ENCODE measurements around the gene UQCC2. TPM values are rescaled to one million over a fixed set of nuclear protein-coding genes. Genes with fewer than 3 reads are reported as not detected.

UQCC2 gene
- total and polyA plus RNA-seq, 4 donors = 7.8 to 141 (median 48.1) TPM

DNA sequence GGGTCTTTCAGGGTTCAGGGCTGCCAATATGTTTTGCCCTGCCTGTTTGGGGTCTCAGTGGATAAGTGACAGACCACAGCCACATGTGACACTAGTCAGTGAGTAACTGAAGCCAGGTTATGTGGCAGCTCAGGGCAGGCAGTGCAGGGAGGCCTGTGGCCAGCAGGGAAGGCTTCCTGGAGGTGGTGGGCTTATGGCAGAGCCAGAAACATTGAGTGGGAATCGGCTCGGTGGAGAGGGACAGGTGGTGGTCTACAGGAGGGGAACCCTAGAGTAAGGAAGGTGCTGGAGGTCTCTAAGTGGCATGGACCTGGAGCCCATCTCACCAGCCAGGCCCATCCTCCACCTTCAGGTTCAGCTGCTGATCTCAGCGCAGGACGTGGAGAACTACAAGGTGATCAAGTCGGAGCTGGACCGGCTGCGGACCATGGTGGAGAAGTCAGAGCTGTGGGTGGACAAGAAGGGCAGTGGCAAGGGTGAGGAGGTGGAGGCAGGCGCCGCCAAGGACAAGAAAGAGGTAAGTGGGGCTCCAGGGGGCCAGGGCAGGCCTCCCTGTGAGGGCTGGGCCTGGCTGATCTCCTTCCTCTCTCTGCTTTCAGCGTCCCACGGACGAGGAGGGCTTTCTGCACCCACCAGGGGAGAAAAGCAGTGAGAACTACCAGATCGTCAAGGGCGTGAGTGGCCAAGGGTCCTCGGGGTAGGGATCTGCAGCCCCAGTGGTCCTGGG, 34.9 kb downstream of the UQCC2 start:
- peaks cover 0 to 77% (median 14%) of the 10 kb centered on the region in 4 donors for H3K36me3 ChIP-seq (ENCODE audit: control insufficient read depth in 4 of 4, insufficient read depth in 4 of 4, low read length in 4 of 4)
- ATAC-seq (ENCODE audit: insufficient read depth, low FRiP score) = no peak
- H3K9me3 ChIP-seq (ENCODE audit: control insufficient read depth in 4 of 4, insufficient read depth in 3 of 4, low read length in 3 of 4) = no peaks in the 10 kb centered on the region
- H3K27ac ChIP-seq (ENCODE audit: low read depth in 1 of 2, low read length in 1 of 2) = no peak overlapping the region
- no peak overlapping the region for H3K4me3 ChIP-seq
- 92 to 94% methylated on average over 15 of the region's 15 CpGs for WGBS, 2 donors
- no peak overlapping the region for H3K9ac ChIP-seq (ENCODE audit: insufficient read depth in 1 of 2, low read length in 2 of 2)
- H3K4me1 ChIP-seq (ENCODE audit: control insufficient read depth in 5 of 5, insufficient read depth in 5 of 5, low read length in 5 of 5) = no peaks in the 10 kb centered on the region
- H3K27me3 ChIP-seq (ENCODE audit: control insufficient read depth in 3 of 3, insufficient read depth in 3 of 3, low read length in 2 of 3) = no peaks in the 10 kb centered on the region
- TF ChIP-seq, protein P1, sequence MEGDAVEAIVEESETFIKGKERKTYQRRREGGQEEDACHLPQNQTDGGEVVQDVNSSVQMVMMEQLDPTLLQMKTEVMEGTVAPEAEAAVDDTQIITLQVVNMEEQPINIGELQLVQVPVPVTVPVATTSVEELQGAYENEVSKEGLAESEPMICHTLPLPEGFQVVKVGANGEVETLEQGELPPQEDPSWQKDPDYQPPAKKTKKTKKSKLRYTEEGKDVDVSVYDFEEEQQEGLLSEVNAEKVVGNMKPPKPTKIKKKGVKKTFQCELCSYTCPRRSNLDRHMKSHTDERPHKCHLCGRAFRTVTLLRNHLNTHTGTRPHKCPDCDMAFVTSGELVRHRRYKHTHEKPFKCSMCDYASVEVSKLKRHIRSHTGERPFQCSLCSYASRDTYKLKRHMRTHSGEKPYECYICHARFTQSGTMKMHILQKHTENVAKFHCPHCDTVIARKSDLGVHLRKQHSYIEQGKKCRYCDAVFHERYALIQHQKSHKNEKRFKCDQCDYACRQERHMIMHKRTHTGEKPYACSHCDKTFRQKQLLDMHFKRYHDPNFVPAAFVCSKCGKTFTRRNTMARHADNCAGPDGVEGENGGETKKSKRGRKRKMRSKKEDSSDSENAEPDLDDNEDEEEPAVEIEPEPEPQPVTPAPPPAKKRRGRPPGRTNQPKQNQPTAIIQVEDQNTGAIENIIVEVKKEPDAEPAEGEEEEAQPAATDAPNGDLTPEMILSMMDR (IDR thresholded peaks at IDR 0.05; ENCODE audit: control extremely low read depth, extremely low read depth) = no peak
- no peak for DNase-seq

DNA sequence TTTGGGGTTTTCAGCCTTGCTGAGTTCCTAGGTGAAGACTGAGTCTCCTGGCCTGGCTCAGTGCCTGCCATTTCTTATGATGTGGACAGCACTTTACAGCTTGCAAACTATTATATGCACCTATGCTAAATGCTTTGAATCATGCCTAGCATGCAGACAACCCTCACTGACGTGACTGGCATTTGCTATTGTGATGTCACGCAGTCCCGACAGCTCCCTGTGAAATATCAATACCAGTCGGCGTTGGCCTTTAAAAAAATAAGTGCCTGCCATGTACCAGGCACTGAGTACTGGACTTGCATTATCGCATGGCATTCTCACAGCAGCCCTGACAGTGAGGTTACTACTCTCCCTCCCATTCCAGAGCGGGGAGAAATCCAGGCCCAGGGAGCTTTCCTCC, 35.5 kb downstream of the UQCC2 start:
- ATAC-seq (ENCODE audit: insufficient read depth, low FRiP score) = no peak
- 96 to 97% methylated on average over 7 of the region's 7 CpGs for WGBS, 2 donors

DNA sequence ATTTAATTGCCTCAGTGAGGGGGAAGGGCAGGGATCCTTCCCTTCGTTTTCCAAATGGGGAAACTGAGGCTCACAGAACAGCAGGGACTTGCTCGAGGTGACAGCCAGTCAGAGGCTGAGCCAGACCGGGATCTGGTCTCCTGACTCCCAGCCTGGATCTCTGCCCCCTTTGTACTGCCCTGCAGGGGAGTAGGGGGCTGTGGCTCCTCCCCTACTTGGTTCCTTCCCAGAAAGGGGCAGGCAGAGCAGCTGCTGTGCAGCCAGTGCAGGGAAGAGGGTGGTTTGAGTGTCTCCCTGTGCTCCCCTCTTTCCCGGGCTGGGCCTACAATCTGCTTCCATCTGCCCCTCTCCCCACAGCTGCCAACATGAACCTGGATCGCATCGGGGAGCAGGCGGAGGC, 37.6 kb downstream of the UQCC2 start:
- Histone ChIP-seq H3K27ac (ENCODE audit: low read depth in 1 of 2, low read length in 1 of 2) (no peak overlapping the region), H3K4me1 (ENCODE audit: control insufficient read depth in 5 of 5, insufficient read depth in 5 of 5, low read length in 5 of 5) (no peaks in the 10 kb centered on the region), H3K9ac (ENCODE audit: insufficient read depth in 1 of 2, low read length in 2 of 2) (no peak overlapping the region), H3K4me3 (no peak overlapping the region), H3K9me3 (ENCODE audit: control insufficient read depth in 4 of 4, insufficient read depth in 3 of 4, low read length in 3 of 4) (no peaks in the 10 kb centered on the region), H3K27me3 (ENCODE audit: control insufficient read depth in 3 of 3, insufficient read depth in 3 of 3, low read length in 2 of 3) (no peaks in the 10 kb centered on the region), H3K36me3 (ENCODE audit: control insufficient read depth in 4 of 4, insufficient read depth in 4 of 4, low read length in 4 of 4) (peaks cover 0 to 78% (median 17%) of the 10 kb centered on the region in 4 donors)
- DNase-seq (no peak), ATAC-seq (ENCODE audit: insufficient read depth, low FRiP score) (no peak)
- TF ChIP-seq, protein P1 (IDR thresholded peaks at IDR 0.05; ENCODE audit: control extremely low read depth, extremely low read depth) = no peak
- WGBS, 2 donors = 81 to 88% methylated on average over 7 of the region's 7 CpGs

More for the DNA sequence above, 35.5 kb downstream of the UQCC2 start:
- Histone ChIP-seq H3K4me1 (ENCODE audit: control insufficient read depth in 5 of 5, insufficient read depth in 5 of 5, low read length in 5 of 5) (no peaks in the 10 kb centered on the region), H3K36me3 (ENCODE audit: control insufficient read depth in 4 of 4, insufficient read depth in 4 of 4, low read length in 4 of 4) (peaks cover 0 to 77% (median 15%) of the 10 kb centered on the region in 4 donors), H3K4me3 (no peak overlapping the region), H3K27me3 (ENCODE audit: control insufficient read depth in 3 of 3, insufficient read depth in 3 of 3, low read length in 2 of 3) (no peaks in the 10 kb centered on the region), H3K9me3 (ENCODE audit: control insufficient read depth in 4 of 4, insufficient read depth in 3 of 4, low read length in 3 of 4) (no peaks in the 10 kb centered on the region), H3K9ac (ENCODE audit: insufficient read depth in 1 of 2, low read length in 2 of 2) (no peak overlapping the region), H3K27ac (ENCODE audit: low read depth in 1 of 2, low read length in 1 of 2) (no peak overlapping the region)
- DNase-seq = no peak
- TF ChIP-seq, protein P1 (IDR thresholded peaks at IDR 0.05; ENCODE audit: control extremely low read depth, extremely low read depth) = no peak
